ENCODE results near the gene RPL10L.

GRCh38 chr14:46626876-46627275 is 24.7 kb downstream of the RPL10L start:
- TF ChIP-seq CTCF (IDR thresholded peaks at IDR 0.05): no peak
- no peak for TF ChIP-seq POLR2A (IDR thresholded peaks at IDR 0.05)

Measured in uterus (tissue), 2 donors.